Raji (cell line): ENCODE data around the gene MAPKBP1.

Experiments used
- POLR2A ChIP-seq: IDR thresholded peaks from 2 replicates; pipeline ENCODE4 v1.6.1; 2011; ENCODE audit warnings: low read depth, low read length, control low read depth; ENCODE audit not compliant: insufficient read depth

Gene MAPKBP1

DNA sequence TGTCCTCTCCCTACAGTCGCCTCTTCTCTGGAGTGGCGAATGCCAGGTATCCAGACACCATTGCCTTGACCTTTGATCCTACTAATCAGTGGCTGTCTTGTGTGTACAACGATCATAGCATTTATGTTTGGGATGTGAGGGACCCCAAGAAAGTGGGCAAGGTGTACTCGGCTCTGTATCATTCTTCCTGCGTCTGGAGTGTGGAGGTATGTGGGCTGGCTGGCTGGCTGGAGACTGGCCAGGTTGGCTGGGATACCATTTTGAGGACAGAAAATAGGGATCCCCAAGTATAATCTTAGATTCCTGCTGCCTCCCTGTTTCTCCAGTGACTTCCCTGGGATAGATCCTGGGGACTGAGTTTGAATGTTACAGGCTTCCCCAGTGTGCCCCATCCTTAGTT is 40.2 kb downstream of the MAPKBP1 start:
- no peak for TF ChIP-seq POLR2A

DNA sequence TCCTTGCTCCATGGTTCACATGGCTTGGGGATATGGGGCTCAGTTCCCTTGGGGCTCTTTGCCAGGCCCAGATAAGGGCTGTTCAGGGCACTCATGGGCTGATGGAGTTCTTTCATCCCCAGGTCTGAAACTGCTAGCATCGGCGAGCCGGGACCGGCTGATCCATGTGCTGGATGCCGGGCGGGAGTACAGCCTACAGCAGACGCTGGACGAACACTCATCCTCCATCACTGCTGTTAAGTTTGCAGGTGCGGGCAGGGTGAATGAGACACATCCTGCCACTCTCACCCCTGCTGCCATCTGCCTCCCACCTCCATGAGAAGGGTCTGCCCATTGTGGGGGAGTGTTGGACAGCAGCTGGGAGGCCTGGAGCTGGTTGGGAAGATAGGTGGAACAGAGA is 42.5 kb downstream of the MAPKBP1 start:
- TF ChIP-seq POLR2A = no peak

DNA sequence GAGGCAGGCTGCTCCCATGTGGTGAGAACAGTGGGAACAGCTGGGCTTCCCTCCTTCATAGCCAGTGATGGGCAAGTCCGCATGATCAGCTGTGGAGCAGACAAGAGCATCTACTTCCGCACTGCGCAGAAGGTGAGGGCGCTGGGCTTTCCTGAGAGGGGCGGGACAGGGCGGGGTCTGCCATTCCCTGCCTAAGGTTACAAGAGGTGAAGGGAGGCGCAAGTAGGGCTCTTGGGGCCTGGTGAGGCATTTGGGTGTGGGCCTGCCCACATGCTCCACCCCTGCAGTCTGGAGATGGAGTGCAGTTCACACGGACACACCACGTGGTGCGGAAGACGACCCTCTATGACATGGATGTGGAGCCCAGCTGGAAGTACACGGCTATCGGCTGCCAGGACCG is 43.0 kb downstream of the MAPKBP1 start:
- TF ChIP-seq POLR2A = no peak

DNA sequence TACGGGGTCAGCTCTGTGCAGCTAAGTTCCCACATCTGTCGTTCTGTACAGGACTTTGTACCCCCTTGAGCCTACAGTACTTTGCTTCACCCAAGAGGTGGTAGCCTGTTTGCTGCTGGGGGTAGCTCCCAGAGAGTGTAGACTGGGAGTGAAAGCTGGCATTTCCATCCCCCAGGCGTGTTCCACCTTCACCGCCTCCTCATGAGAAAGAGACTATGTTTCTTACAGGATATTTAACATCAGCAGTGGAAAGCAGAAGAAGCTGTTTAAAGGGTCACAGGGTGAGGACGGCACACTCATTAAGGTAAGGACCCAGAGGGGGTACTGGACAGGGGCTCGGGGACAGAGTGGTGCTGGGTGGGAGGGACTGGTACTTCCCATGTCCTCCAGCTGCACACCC is 43.5 kb downstream of the MAPKBP1 start:
- no peak for TF ChIP-seq POLR2A

DNA sequence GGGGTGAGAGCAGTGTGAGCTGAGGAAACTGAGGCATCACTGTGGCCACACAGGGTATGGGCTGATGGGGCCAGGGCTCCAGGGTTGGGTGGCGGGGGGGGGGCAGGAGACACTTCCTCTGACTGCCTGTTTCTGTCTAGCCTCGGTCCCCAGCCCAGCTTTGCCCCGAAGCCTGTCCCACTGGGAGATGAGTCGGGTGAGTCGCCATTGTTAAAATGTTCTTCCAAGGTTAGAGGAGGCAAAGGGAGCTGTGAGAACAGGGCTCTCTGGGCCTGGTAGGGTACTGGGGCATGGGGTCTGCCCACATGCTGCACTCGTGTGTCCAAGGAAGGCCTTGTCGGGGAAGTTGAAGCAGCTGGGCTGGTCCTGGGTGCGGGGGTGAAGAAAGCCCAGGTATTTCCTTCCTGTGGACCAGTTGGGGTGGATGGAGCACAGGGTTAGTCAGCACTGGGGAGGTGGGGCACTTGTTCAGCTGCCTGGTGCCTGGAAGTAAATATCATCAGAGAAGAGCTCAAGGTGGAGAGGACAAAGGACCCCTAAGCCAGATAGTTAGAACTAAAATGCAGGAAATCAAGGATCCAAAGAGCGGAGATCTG is 45.3 kb downstream of the MAPKBP1 start:
- no peak for TF ChIP-seq POLR2A

DNA sequence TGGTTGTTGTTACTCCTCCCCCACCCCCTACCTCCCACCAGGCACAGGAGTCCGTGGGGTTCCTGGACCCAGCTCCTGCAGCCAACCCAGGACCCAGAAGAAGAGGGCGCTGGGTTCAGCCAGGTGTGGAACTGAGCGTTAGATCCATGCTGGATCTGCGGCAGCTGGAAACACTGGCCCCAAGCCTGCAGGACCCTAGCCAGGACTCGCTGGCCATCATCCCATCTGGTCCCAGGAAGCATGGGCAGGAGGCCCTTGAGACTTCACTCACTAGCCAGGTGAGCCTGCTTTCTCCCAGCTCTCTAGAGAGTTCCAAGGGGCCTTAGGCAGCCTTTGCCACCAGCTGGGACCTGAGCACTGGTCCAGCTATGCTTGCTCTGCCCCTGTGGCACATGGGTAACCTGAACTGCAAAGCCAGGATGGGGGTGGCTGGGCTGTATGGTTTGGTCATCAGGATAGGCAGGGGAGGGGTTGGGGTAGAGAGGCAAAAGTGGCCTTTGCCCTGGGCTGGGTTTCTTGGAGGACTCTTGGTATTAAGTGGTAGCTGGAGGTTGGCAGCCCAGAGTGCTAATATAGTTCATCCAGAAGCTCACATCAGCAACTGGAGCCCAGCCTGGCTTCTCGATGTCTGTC is 46.6 kb downstream of the MAPKBP1 start:
- no peak for TF ChIP-seq POLR2A

DNA sequence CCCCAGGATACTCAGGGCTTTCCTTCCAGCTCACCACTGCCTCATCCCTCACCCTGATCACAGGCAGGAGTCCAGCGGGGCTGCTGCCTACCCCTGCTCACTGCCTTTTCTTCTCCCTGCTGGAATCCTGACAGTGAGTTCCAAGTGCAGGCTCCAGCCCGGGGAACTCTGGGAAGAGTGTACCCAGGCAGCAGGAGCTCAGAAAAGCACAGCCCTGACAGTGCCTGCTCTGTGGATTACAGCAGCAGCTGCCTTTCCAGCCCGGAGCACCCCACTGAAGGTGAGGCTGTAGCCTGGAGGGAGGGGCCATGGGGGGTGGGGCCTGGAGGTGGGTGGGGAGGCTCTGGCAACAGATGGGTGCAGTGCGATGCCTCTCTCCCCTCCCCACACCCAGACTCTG is 47.5 kb downstream of the MAPKBP1 start:
- TF ChIP-seq POLR2A = no peak

DNA sequence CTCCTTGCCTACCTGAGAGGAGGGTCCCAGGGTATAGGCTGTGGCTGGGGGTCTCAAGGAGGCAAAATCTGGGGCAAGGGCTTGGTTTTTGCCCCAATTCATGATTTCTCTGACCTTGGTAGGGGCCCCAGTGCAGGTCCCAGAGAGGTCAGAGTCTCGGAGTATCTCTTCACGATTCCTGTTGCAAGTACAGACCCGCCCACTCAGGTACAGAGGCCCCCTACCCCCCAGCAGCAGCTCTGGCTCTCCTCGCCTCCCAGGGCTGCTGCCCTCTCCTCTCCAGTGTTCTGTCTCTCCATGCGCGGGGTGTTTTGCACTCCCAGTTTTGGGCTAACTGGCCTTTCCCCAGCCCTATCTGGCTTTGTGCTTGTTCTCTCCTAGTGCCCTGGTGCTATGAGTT is 48.2 kb downstream of the MAPKBP1 start:
- TF ChIP-seq POLR2A = no peak

DNA sequence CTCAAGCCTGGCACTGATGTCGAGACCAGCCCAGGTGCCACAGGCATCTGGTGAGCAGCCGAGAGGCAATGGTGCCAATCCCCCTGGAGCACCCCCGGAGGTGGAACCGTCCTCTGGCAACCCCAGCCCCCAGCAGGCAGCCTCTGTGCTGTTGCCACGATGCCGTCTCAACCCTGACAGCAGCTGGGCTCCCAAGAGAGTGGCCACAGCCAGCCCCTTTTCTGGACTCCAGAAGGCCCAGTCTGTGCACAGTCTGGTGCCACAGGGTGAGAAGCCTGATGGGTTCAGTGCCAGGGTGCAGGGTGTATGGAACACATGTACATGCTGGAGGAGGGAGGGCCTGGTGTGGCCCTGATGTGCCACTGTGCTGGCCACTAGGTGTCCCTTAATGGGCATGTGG is 48.7 kb downstream of the MAPKBP1 start:
- TF ChIP-seq POLR2A = no peak

DNA sequence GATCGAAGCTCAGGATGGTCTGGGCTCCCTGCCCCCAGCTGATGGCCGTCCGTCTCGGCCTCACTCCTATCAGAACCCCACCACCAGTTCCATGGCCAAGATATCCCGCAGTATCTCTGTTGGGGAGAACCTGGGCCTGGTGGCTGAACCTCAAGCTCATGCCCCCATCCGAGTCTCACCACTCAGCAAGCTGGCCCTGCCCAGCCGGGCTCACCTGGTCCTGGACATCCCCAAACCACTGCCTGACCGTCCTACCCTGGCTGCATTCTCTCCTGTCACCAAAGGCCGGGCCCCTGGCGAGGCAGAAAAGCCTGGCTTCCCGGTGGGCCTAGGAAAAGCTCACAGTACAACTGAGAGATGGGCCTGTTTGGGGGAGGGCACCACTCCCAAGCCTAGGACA is 49.2 kb downstream of the MAPKBP1 start:
- no peak for TF ChIP-seq POLR2A

DNA sequence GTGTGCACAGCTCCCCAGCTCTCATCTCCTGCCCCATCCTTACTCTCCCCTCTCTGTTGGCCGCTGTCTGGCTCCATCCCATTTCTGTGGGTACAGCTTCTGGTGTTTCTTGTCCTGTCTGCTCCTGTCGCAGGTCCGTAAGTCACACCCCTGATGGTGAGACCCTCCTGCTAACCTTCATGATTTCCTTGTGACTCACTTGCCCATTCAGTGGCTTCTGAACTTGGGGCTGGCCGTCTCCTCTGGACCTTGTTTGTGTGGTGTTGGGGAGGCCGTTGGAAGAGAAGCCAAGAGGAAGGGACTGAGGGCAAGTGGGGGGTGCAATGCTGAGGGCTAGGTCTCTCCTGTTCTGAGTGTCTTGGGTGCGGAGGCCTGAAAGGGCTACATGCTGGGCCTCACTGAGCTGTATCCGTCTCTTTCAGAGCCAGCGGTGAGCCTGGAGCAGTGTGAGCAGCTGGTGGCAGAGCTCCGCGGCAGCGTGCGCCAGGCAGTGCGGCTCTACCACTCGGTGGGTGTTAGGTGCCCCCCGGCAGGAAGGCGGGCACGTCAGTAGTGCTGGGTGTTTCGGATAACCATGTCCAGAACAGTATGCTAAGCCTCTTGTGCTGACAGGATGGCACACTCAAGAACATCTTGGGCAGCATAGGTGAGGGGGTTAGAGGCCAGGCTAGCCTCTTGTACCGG is 49.9 kb downstream of the MAPKBP1 start:
- no peak for TF ChIP-seq POLR2A

DNA sequence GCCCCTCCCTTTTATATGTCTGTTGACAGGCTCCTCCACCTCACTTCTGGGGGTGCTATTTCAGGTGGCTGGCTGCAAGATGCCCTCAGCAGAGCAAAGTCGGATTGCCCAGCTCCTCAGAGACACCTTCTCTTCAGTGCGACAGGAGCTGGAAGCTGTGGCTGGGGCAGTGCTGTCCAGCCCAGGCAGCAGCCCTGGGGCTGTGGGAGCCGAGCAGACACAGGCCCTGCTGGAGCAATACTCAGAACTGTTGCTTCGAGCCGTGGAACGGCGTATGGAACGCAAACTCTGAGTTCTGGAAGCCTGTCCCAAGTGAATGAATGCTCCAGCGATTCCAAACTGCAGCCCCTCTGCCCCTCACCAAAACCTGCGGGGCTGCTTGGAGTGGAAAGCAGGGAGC is 50.9 kb downstream of the MAPKBP1 start:
- no peak for TF ChIP-seq POLR2A

DNA sequence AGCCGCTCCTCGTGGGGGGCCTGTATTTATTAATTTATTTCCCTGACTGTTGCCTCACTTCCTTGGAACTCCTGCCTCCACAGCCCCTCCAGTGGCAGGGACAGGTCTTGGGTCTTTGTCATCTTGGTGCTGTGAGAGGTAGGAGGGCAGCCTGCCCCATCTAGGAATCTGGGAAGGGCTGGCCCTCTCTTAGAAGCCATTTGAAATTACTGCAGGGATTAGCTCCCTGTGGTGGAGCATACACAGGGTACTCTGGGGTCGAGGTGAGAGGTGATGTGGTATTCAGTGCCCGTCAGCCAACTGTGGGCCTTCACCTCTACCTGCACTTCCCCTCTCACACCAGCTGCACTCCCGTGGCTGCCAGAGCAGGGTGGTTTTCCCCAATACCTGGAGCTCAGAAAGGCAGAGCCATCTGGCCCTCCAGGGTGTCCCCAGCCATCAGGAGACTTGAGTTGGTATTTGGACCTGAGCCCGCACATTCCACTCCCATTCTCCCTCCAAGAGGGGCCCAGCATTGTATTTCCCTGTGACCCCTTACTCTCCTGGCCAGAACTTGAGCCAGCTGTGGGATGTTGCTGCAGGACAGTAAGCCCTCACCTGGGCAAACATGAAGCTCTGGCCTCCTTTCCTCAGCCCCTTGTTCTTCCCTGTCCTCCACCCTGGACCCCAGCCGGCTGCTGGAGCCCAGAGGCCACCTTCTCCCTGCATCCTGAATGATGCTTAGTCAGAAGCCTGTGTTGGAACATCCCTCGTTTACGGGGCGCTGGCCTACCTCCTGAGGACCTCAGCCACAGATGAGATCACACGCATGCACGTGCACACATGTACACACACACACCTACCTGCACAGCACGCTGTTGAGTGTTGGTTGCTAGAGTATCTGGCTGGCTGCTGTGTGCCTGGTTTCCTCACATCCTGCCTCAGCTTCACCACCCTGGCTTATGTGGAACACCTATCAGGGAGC is 51.6 kb downstream of the MAPKBP1 start:
- no peak for TF ChIP-seq POLR2A

DNA sequence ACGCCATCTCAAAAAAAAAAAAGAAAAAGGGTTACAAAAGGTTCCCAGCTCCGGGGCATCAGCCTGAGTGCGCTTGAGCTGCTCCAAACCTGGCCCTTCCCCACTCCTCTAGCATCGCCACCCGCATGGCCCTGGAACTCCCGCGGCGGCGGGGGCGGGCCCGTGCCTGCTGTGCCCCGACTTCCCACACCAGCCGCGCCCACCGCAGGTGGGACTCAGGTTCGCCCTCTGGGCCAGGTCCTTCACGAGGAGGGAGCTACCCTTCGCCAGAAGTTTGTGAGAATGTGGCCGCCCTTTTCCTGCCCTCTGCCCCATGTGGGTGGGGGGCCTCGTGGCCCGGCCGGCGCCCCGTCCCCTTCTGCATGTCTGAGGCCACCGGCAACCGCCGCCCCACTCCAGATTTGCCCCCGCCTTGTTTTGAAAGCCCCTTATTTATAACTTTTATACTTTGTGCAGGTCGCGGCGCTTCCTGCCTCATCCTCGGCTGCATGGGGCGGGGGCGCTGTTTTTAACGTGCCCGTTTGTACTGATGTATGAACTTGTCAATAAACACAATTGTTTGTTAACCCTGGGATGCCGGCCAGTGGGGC is 53.1 kb downstream of the MAPKBP1 start:
- TF ChIP-seq POLR2A = no peak
